Panc1 (cell line): ENCODE measurements around the gene ERCC1. TPM values are rescaled to one million over a fixed set of nuclear protein-coding genes. Genes with fewer than 3 reads are reported as not detected.

Experiments
- ATAC-seq: fragments of 200-7000 bp; cut with Tn5 transposase; 2 replicates; pipeline ENCODE4 v1.9.1; 2020; ENCODE audit warnings: mild to moderate bottlenecking, moderate library complexity
- BruUV-seq: library from RNA; stranded (reverse); fragments of 400-500 nt; replicated peaks from 2 replicates; lab custom pipeline; 2021; lab: Mats Ljungman, UMichigan
- CTCF ChIA-PET: fragments of 300-600 bp; sonication (Branson Sonifier 250); formaldehyde crosslinking; loops from one replicate; lab custom pipeline; 2022; ENCODE audit warnings: antibody characterized with exemption; lab: Charles Lee
- POLR2A ChIA-PET: fragments of 300-600 bp; sonication (Branson Sonifier 250); formaldehyde crosslinking; loops from one replicate; lab custom pipeline; 2022; ENCODE audit warnings: antibody characterized with exemption; lab: Charles Lee
- DNase-seq: peaks from one replicate; pipeline ENCODE4 v3.0.0-alpha.2; 2010; ENCODE audit warnings: low read depth, low spot score
- H3K27ac ChIP-seq: 2 replicates; pipeline ENCODE4 v1.5.1; 2011; ENCODE audit warnings: mild to moderate bottlenecking, low read length, inconsistent platforms
- H3K27me3 ChIP-seq: fragments of 200-500 bp; sonication (Bioruptor generic); 2 replicates; pipeline ENCODE4 v1.6.0; 2014; ENCODE audit warnings: low read length, inconsistent platforms; ENCODE audit not compliant: control insufficient read depth, insufficient read depth
- H3K36me3 ChIP-seq: fragments of 200-500 bp; sonication (Bioruptor generic); 2 replicates; pipeline ENCODE4 v1.5.1; 2014; ENCODE audit warnings: inconsistent platforms, mild to moderate bottlenecking, low read length, moderate library complexity; ENCODE audit not compliant: control insufficient read depth, insufficient read depth
- H3K4me1 ChIP-seq: 2 replicates; pipeline ENCODE4 v1.5.1; 2011; ENCODE audit warnings: inconsistent platforms, mild to moderate bottlenecking, low read length, moderate library complexity; ENCODE audit not compliant: control insufficient read depth, insufficient read depth
- H3K4me3 ChIP-seq, 2 experiments: 2 replicates each; pipeline ENCODE4 v1.5.1; 2011 to 2012; ENCODE audit warnings: low read depth in 2 of 2, low read length in 2 of 2, mild to moderate bottlenecking in 2 of 2, inconsistent platforms in 1 of 2, moderate library complexity in 1 of 2
- H3K9me3 ChIP-seq: fragments of 200-500 bp; sonication (Bioruptor generic); 2 replicates; pipeline ENCODE4 v1.5.1; 2014; ENCODE audit warnings: low read depth, mild to moderate bottlenecking, inconsistent platforms, low read length, moderate library complexity; ENCODE audit not compliant: control insufficient read depth, insufficient read depth
- CTCF ChIP-seq: fragments of 450-650 bp; IDR thresholded peaks from 2 replicates; pipeline ENCODE4 v1.5.1; 2017; ENCODE audit warnings: mild to moderate bottlenecking
- POLR2AphosphoS5 ChIP-seq: IDR thresholded peaks from 2 replicates; pipeline ENCODE4 v1.6.1; 2012; ENCODE audit warnings: mild to moderate bottlenecking, low read depth, low read length, moderate library complexity
- REST ChIP-seq, 2 experiments: IDR thresholded peaks; 2 replicates each; pipeline ENCODE4 v1.6.1; 2011 to 2012; ENCODE audit warnings: low read depth in 2 of 2, control low read depth in 1 of 2, low read length in 1 of 2, mild to moderate bottlenecking in 1 of 2, moderate library complexity in 1 of 2; ENCODE audit not compliant: insufficient read depth in 1 of 2
- SIN3A ChIP-seq: IDR thresholded peaks from 2 replicates; pipeline ENCODE4 v1.6.1; 2012; ENCODE audit warnings: low read depth, mild to moderate bottlenecking, low read length, moderate library complexity, borderline replicate concordance; ENCODE audit not compliant: insufficient read depth
- TCF7L2 ChIP-seq: IDR thresholded peaks from 2 replicates; pipeline ENCODE4 v1.6.1; 2011; ENCODE audit warnings: mild to moderate bottlenecking, low read depth, low read length, inconsistent platforms
- in situ Hi-C: cut with HindIII; loops from 2 replicates; pipeline ENCODE4 v1.10.0; 2016; ENCODE audit warnings: low sequenced_read_pairs, low pct_unique_long_range_greater_than_20kb
- intact Hi-C: fragments of 100-400 bp; cut with micrococcal nuclease; formaldehyde crosslinking; loops from one replicate; pipeline ENCODE4 v1.10.0; 2022; ENCODE audit not compliant: unreplicated experiment
- total RNA-seq: library from RNA; stranded (reverse); gene quantifications from one replicate; pipeline ENCODE4 v1.2.1, GENCODE V29; 2021; ENCODE audit not compliant: unreplicated experiment

Gene ERCC1
- total RNA-seq, 1 experiment from 2014 or later = 80.3 TPM

GRCh38 chr19:45462174-45462573 is 38.5 kb upstream of the ERCC1 start:
- H3K9me3 ChIP-seq = no peaks in the 10 kb centered on the region
- ChIA-PET CTCF (interaction anchor here (0.6 kb wide), 1 partner anchor 37 kb away, joined by 5 read pairs; no protein-coding TSS in a partner anchor), POLR2A (no interaction called here)
- H3K27me3 ChIP-seq = no peaks in the 10 kb centered on the region
- ATAC-seq = no peak
- H3K4me3 ChIP-seq = no peak overlapping the region
- H3K36me3 ChIP-seq = no peaks in the 10 kb centered on the region
- BruUV-seq = no TSS peak
- H3K27ac ChIP-seq = no peak overlapping the region
- in situ Hi-C loops (no loop called here), intact Hi-C loops (no loop called here)
- no peak for TF ChIP-seq CTCF
- TF ChIP-seq SIN3A = no peak
- no peak for TF ChIP-seq REST (IDR thresholded peaks at IDR 0.05; ENCODE audit: insufficient read depth in 1 of 2, low read depth in 2 of 2, low read length in 1 of 2)
- TF ChIP-seq TCF7L2 = no peak
- TF ChIP-seq POLR2AphosphoS5 = no peak
- DNase-seq = no peak
- H3K4me1 ChIP-seq = no peaks in the 10 kb centered on the region; the same call in 1 of the 2 replicates

- Histone ChIP-seq H3K9me3 (no peaks in the 10 kb centered on the region), H3K4me3 (no peak overlapping the region), H3K27me3 (no peaks in the 10 kb centered on the region), H3K27ac (no peak overlapping the region), H3K4me1 (peaks cover 5% of the 10 kb centered on the region), H3K36me3 (no peaks in the 10 kb centered on the region)
- ChIA-PET CTCF (interaction anchor here (0.5 kb wide), 1 partner anchor 13 kb away, joined by 3 read pairs; no protein-coding TSS in a partner anchor), POLR2A (no interaction called here)
- intact Hi-C loops (no loop called here), in situ Hi-C loops (no loop called here)
- ATAC-seq (no peak), DNase-seq (no peak)
- BruUV-seq = no TSS peak
- TF ChIP-seq REST (IDR thresholded peaks at IDR 0.05; ENCODE audit: insufficient read depth in 1 of 2, low read depth in 2 of 2, low read length in 1 of 2) = no peak
- no peak for TF ChIP-seq SIN3A
- TF ChIP-seq CTCF = no peak
- no peak for TF ChIP-seq TCF7L2
- TF ChIP-seq POLR2AphosphoS5 = no peak
Observed at GRCh38 chr19:45460807-45461347, 37.2 kb upstream of the ERCC1 start.
